Smooth muscle cell (in vitro differentiated cells): ENCODE data around the gene PPARA. TPM values are rescaled to one million over a fixed set of nuclear protein-coding genes. Genes with fewer than 3 reads are reported as not detected.

Source experiments
- DNase-seq: peaks from one replicate; lab custom pipeline; 2025; ENCODE audit not compliant: unreplicated experiment; lab: John Stamatoyannopoulos, UW
- H2AFZ ChIP-seq: fragments of 200-600 bp; sonication (generic); 2 replicates; pipeline ENCODE4 v1.6.0; 2016; ENCODE audit warnings: antibody characterized with exemption, low read depth, mild to moderate bottlenecking
- H3F3A ChIP-seq: fragments of 200-600 bp; sonication (generic); 2 replicates; pipeline ENCODE4 v1.6.0; 2017; ENCODE audit warnings: antibody characterized with exemption, low read depth
- H3K27ac ChIP-seq: fragments of 200-600 bp; sonication (generic); 2 replicates; pipeline ENCODE4 v1.5.1; 2016; ENCODE audit warnings: low read depth, mild to moderate bottlenecking
- H3K27me3 ChIP-seq: fragments of 200-600 bp; sonication (generic); 2 replicates; pipeline ENCODE4 v1.6.1; 2016; ENCODE audit warnings: low read depth, mild to moderate bottlenecking
- H3K36me3 ChIP-seq: fragments of 200-600 bp; sonication (generic); 2 replicates; pipeline ENCODE4 v1.5.1; 2016; ENCODE audit warnings: low read depth
- H3K4me1 ChIP-seq: fragments of 200-600 bp; sonication (generic); 2 replicates; pipeline ENCODE4 v1.5.1; 2016; ENCODE audit warnings: low read depth
- H3K4me2 ChIP-seq: fragments of 200-600 bp; sonication (generic); 2 replicates; pipeline ENCODE4 v1.6.0; 2016; ENCODE audit warnings: mild to moderate bottlenecking
- H3K4me3 ChIP-seq: fragments of 200-600 bp; sonication (generic); 2 replicates; pipeline ENCODE4 v1.5.1; 2016; ENCODE audit warnings: mild to moderate bottlenecking
- H3K79me2 ChIP-seq: fragments of 200-600 bp; sonication (generic); 2 replicates; pipeline ENCODE4 v1.6.0; 2016; ENCODE audit warnings: low read depth, mild to moderate bottlenecking
- H3K9ac ChIP-seq: fragments of 200-600 bp; sonication (generic); 2 replicates; pipeline ENCODE4 v1.6.0; 2016; ENCODE audit warnings: low read depth
- H3K9me3 ChIP-seq: fragments of 200-600 bp; sonication (generic); replicated peaks from 2 replicates; pipeline ENCODE4 v1.5.1; 2016; ENCODE audit warnings: low read depth
- H4K20me1 ChIP-seq: fragments of 200-600 bp; sonication (generic); 2 replicates; pipeline ENCODE4 v1.6.0; 2016; ENCODE audit warnings: low read depth
- CTCF ChIP-seq: fragments of 200-600 bp; sonication (generic); IDR thresholded peaks from 2 replicates; pipeline ENCODE4 v1.5.1; 2017; ENCODE audit warnings: borderline replicate concordance, mild to moderate bottlenecking, antibody characterized with exemption; ENCODE audit not compliant: insufficient read depth, poor library complexity, severe bottlenecking
- WGBS: methylation state at CpG from one replicate; pipeline ENCODE4 v1.1.7; 2016; ENCODE audit warnings: low lambda C conversion rate; 5-methylcytosine and 5-hydroxymethylcytosine counted together
- polyA plus RNA-seq: library from polyadenylated mRNA; unstranded; fragments of >200 nt; fragmentation: Nextera tagmentation; extraction: Ambion mirVana; gene quantifications from 2 replicates; pipeline ENCODE4 v1.2.1, GENCODE V29; 2016
- total RNA-seq: library from RNA; depleted of rRNA; stranded (reverse); fragments of >200 nt; gene quantifications from 2 replicates; pipeline ENCODE4 v1.2.3, GENCODE V29; 2014

PPARA gene
- total and polyA plus RNA-seq, 2 experiments from 2014 or later: 9.2 to 18.0 TPM

GRCh38 chr22:46163557-46163888, 13.2 kb downstream of the PPARA start:
- TF ChIP-seq CTCF: no peak
- H2AFZ ChIP-seq: no peak overlapping the region
- no peak overlapping the region for H3K4me2 ChIP-seq
- 92% methylated on average over 11 of the region's 11 CpGs for WGBS
- no peak overlapping the region for H3K27ac ChIP-seq
- no peaks in the 10 kb centered on the region for H3K9me3 ChIP-seq
- H3K79me2 ChIP-seq: no peaks in the 10 kb centered on the region
- H3K9ac ChIP-seq: no peak overlapping the region
- H3K4me3 ChIP-seq: no peak overlapping the region
- no peaks in the 10 kb centered on the region for H3K27me3 ChIP-seq
- no peaks in the 10 kb centered on the region for H3K4me1 ChIP-seq
- no peaks in the 10 kb centered on the region for H3K36me3 ChIP-seq
- DNase-seq: no peak
- H3F3A ChIP-seq: no peaks in the 10 kb centered on the region
- peaks cover 73% of the 10 kb centered on the region for H4K20me1 ChIP-seq

- H3K27ac ChIP-seq: no peak overlapping the region
- H3K9me3 ChIP-seq: no peaks in the 10 kb centered on the region
- peaks cover 50% of the 10 kb centered on the region for H4K20me1 ChIP-seq
- H3K79me2 ChIP-seq: no peaks in the 10 kb centered on the region
- no peak overlapping the region for H3K4me3 ChIP-seq
- no peak overlapping the region for H3K9ac ChIP-seq
- no peaks in the 10 kb centered on the region for H3K36me3 ChIP-seq
- no peak overlapping the region for H2AFZ ChIP-seq
- no peaks in the 10 kb centered on the region for H3K27me3 ChIP-seq
- H3K4me1 ChIP-seq: no peaks in the 10 kb centered on the region
- H3F3A ChIP-seq: no peaks in the 10 kb centered on the region
- WGBS: 89% methylated on average over 3 of the region's 3 CpGs
- H3K4me2 ChIP-seq: no peak overlapping the region
- no peak for DNase-seq
- TF ChIP-seq CTCF: no peak
Measured at GRCh38 chr22:46165977-46166376, 15.7 kb downstream of the PPARA start.

GRCh38 chr22:46169628-46170027, 19.3 kb downstream of the PPARA start:
- H3K27ac ChIP-seq: no peak overlapping the region
- no peaks in the 10 kb centered on the region for H3K36me3 ChIP-seq
- H4K20me1 ChIP-seq: peaks cover 31% of the 10 kb centered on the region
- no peak for TF ChIP-seq CTCF
- H3K9ac ChIP-seq: no peak overlapping the region
- H3K9me3 ChIP-seq: no peaks in the 10 kb centered on the region
- H3F3A ChIP-seq: no peaks in the 10 kb centered on the region
- H3K27me3 ChIP-seq: no peaks in the 10 kb centered on the region
- H3K4me1 ChIP-seq: no peaks in the 10 kb centered on the region
- 36% methylated on average over 1 of the region's 1 CpG for WGBS
- no peak overlapping the region for H3K4me2 ChIP-seq
- no peak for DNase-seq
- no peak overlapping the region for H3K4me3 ChIP-seq
- no peaks in the 10 kb centered on the region for H3K79me2 ChIP-seq
- no peak overlapping the region for H2AFZ ChIP-seq

GRCh38 chr22:46171940-46172339, 21.6 kb downstream of the PPARA start:
- Histone ChIP-seq H3F3A (no peaks in the 10 kb centered on the region), H4K20me1 (peaks cover 8% of the 10 kb centered on the region), H3K4me2 (no peak overlapping the region), H3K4me1 (no peaks in the 10 kb centered on the region), H3K9me3 (no peaks in the 10 kb centered on the region), H3K27me3 (no peaks in the 10 kb centered on the region), H2AFZ (no peak overlapping the region), H3K27ac (no peak overlapping the region), H3K79me2 (no peaks in the 10 kb centered on the region), H3K9ac (no peak overlapping the region), H3K4me3 (no peak overlapping the region), H3K36me3 (no peaks in the 10 kb centered on the region)
- WGBS: 93% methylated on average over 8 of the region's 8 CpGs
- no peak for TF ChIP-seq CTCF
- no peak for DNase-seq
